BLaER1 (cell line): ENCODE data around the gene HOGA1.

Experiments used
- H3K27ac ChIP-seq: shearing (Covaris generic); formaldehyde crosslinking; 2 replicates; pipeline ENCODE4 v1.8.1; 2022
- H3K27me3 ChIP-seq: shearing (Covaris generic); formaldehyde crosslinking; 2 replicates; pipeline ENCODE4 v1.8.1; 2022
- H3K36me3 ChIP-seq: shearing (Covaris generic); formaldehyde crosslinking; 2 replicates; pipeline ENCODE4 v1.8.1; 2022
- H3K4me1 ChIP-seq: shearing (Covaris generic); formaldehyde crosslinking; 2 replicates; pipeline ENCODE4 v1.8.1; 2022
- H3K4me2 ChIP-seq: shearing (Covaris generic); formaldehyde crosslinking; 2 replicates; pipeline ENCODE4 v1.8.1; 2022
- H3K4me3 ChIP-seq: shearing (Covaris generic); formaldehyde crosslinking; 2 replicates; pipeline ENCODE4 v1.8.1; 2022
- H3K9ac ChIP-seq: shearing (Covaris generic); formaldehyde crosslinking; 2 replicates; pipeline ENCODE4 v1.8.1; 2022
- H3K9me3 ChIP-seq: shearing (Covaris generic); formaldehyde crosslinking; 2 replicates; pipeline ENCODE4 v1.8.1; 2022
- H4K20me1 ChIP-seq: shearing (Covaris generic); formaldehyde crosslinking; 2 replicates; pipeline ENCODE4 v1.8.1; 2022
- Cebpa-rat ChIP-seq: shearing (Covaris generic); IDR thresholded peaks from 2 replicates; pipeline ENCODE4 v1.8.1; 2022

HOGA1 gene

DNA sequence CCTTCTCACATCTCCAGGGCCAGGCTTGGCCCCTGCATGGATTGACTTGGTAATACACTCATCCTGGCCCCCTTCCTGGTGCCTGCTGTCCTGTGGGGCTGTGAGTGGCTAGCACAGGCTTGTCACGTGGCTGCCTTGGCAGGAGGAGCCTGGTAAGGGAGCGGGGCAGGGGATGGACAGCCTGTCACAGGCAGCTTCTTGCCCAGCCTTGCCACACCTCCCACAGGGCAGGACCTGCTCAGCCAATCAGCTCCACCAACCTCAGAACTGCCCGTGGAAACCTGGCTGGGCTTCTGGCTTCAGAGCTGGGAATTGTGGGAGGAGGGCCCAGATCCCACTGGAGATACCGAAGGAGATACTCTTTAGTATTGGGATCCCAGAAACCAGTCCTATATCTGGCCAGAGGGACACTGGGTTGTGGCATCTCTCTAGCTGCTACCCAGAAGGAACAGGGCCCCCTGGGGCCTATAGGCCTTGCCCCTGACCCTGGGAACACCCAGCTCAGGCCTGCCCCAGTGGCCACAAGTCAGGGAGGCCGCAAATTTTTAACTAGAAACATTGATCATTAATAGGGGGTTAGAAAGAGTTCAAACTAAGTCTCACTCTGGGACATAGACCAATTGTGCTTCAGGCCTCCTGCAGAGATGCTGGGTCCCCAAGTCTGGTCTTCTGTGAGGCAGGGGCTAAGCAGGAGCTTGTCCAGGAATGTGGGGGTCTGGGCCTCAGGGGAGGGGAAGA lies at the start of gene HOGA1:
Gene HOGA1, plus strand, starts transcription at position 330 of the 738 bp plus-strand sequence. Its CDS starts 315 bp downstream, at position 645.
- Histone ChIP-seq H3K27ac (no peak within 1 kb of the TSS), H3K4me2 (no peak within 1 kb of the TSS), H4K20me1 (no peaks in the 10 kb centered on the region), H3K4me3 (no peak within 1 kb of the TSS), H3K27me3 (no peaks in the 10 kb centered on the region), H3K9ac (no peak within 1 kb of the TSS), H3K4me1 (no peaks in the 10 kb centered on the region), H3K36me3 (no peaks in the 10 kb centered on the region), H3K9me3 (no peaks in the 10 kb centered on the region)
- TF ChIP-seq Cebpa-rat = no peak

DNA sequence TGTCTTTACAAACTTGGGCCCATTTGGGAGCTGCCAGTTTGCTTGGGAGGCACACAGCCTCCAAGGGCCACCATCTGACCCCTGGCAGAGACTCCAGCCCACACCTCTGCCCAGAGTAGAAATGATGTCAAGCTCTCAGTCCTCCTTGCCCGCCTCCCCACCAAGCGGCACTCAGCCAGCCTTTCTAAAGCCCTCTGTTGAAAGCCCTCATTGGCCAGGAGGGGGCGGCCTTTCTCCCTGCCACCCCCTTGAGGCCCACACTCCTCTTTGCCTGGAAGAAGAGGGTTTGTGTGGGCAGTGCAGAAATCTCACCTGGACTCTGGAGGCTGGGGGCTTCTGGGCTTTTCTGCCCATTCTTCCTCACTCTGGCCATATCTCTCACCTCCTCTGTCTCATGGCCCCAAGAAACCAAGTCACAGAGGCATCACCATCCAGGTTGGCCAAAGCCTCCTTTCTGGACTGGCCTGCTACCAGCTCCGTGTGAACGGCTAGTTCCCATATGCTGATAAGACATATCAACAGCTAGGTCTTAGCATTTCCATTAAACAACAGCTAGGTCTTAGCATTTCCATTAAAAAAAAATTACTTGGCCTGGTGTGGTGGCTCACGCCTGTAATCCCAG lies 49.3 kb upstream of the HOGA1 start:
- no peak overlapping the region for H3K4me2 ChIP-seq
- H3K9ac ChIP-seq = no peak overlapping the region
- TF ChIP-seq Cebpa-rat = no peak

DNA sequence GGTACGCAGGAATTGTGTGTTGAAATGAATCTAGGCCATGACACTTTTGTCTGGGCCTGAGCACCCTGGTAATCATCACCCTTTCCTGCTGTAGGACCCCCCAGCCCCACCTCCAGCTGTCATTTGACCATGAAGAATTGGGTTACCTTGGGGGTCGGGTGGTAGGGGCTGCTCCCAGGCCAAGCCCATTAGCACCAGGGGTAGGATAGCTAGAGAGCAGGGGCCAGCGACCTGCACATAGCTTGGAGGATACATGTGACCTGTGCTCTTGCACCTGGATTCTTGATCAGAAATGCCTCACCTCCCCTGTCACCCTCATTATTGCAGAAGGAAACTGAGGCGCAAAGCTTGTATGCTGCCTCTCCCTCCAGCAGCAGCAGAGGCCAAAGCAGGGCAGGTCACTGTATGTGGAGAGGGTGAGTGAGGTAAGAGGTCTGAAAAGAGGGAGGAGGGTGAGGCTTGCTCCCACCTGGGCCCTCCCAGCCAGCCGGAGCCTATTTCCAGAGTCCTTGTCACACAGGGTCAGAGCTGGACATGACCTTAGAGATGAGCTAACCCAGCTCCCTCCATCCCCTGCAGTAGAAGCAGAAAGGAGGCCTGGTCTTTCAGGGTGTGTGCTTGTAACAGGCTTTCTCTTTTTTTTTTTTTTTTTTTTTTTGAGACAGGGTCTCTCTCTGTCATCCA lies 46.9 kb upstream of the HOGA1 start:
- H3K27me3 ChIP-seq = no peaks in the 10 kb centered on the region
- H3K27ac ChIP-seq = no peak overlapping the region
- no peaks in the 10 kb centered on the region for H3K9me3 ChIP-seq
- no peak overlapping the region for H3K4me2 ChIP-seq
- no peak overlapping the region for H3K9ac ChIP-seq
- H3K36me3 ChIP-seq = no peaks in the 10 kb centered on the region
- H3K4me3 ChIP-seq = no peak overlapping the region
- H3K4me1 ChIP-seq = peaks cover 6% of the 10 kb centered on the region
- no peak for TF ChIP-seq Cebpa-rat
- H4K20me1 ChIP-seq = no peaks in the 10 kb centered on the region

More for the DNA sequence above, 49.3 kb upstream of the HOGA1 start:
- Histone ChIP-seq H3K27ac (no peak overlapping the region), H4K20me1 (no peaks in the 10 kb centered on the region), H3K9me3 (peaks cover under 1% of the 10 kb centered on the region; the same call in 1 of the 2 replicates), H3K4me1 (no peaks in the 10 kb centered on the region), H3K4me3 (no peak overlapping the region), H3K27me3 (no peaks in the 10 kb centered on the region), H3K36me3 (no peaks in the 10 kb centered on the region)

DNA sequence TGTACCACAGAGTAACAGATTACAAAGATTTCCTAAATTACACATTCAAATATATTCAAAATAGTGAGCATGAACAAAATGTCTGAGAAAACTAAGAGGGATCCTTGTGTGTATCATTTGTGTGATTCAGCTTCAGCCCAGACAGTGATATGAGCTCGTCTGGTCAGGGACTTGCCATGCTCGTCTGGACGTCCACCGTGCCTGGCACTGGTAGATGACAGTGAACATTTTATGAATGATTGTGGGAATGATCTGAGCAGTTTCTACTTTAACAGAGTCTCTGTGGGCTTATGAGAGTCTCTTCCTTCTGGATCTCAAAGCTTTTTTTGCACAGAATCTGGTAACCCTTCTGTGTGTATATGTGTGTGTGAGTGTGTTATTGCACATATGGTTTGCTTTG lies 45.8 kb upstream of the HOGA1 start:
- Histone ChIP-seq H3K27me3 (no peaks in the 10 kb centered on the region), H3K27ac (no peak overlapping the region), H3K4me2 (no peak overlapping the region), H3K4me3 (no peak overlapping the region), H3K9ac (no peak overlapping the region), H4K20me1 (no peaks in the 10 kb centered on the region), H3K36me3 (no peaks in the 10 kb centered on the region), H3K9me3 (no peaks in the 10 kb centered on the region), H3K4me1 (peaks cover 17% of the 10 kb centered on the region)
- TF ChIP-seq Cebpa-rat = no peak

DNA sequence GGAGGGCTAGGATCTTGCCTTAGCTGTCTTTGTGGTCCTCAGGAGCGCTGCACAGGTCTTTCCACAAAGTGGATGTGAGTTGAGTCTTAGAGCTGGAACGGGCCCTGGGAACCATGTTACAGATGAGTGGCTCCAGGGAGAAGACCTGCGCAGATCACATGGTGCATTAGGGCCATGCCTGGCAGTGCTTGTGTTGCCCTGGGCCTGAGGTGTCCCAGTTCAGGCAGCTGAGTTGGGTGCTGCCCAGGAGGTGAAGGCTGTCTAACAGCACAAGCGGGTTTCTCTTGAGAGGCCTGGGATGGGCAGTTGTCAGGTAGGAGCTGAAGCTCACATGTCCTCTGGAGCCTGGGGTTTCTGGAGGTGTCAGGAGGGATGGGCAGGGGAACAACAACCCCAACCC lies 45.4 kb upstream of the HOGA1 start:
- H3K9me3 ChIP-seq = no peaks in the 10 kb centered on the region
- no peaks in the 10 kb centered on the region for H4K20me1 ChIP-seq
- H3K27ac ChIP-seq = no peak overlapping the region
- H3K4me1 ChIP-seq = peaks cover 21% of the 10 kb centered on the region
- H3K4me3 ChIP-seq = no peak overlapping the region
- no peak for TF ChIP-seq Cebpa-rat
- H3K9ac ChIP-seq = no peak overlapping the region
- no peak overlapping the region for H3K4me2 ChIP-seq
- H3K36me3 ChIP-seq = no peaks in the 10 kb centered on the region
- H3K27me3 ChIP-seq = no peaks in the 10 kb centered on the region

DNA sequence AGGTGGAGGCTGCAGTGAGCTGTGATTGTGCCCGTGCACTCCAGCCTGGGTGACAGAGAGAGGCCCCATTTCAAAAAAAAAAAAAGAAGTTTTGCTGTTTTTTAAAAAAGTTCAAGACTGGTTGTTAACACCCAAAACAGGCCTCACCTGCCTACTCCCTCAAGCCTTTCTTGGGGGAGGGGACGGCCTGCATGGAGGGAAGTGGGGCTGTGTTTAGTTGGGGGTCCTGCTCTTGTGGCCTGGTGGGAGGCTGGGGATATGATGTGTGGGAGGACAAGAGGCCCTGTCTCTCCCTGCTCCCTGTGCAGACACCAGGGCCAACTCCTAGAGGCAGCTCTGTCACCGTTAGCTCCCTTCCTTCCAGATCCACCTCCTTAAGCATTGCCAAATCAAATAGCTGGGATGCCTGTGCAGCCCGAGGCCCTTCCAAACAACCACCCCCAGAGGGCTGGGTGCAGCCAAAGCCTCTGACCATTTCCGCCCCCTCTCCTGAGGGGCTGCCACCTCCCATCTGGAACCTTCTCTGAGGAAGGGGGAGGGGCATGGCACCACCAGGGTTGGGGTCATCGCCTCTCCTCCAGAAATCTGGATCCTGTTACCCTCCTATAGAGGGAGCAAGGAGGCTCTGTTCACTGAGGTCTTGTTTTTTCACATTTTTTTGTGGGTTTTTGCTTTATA lies 44.5 kb upstream of the HOGA1 start:
- no peak for TF ChIP-seq Cebpa-rat
- Histone ChIP-seq H3K27ac (no peak overlapping the region), H3K4me3 (no peak overlapping the region), H3K4me1 (peaks cover 22% of the 10 kb centered on the region), H3K9ac (no peak overlapping the region), H3K36me3 (no peaks in the 10 kb centered on the region), H3K9me3 (no peaks in the 10 kb centered on the region), H4K20me1 (no peaks in the 10 kb centered on the region), H3K27me3 (no peaks in the 10 kb centered on the region), H3K4me2 (no peak overlapping the region)

DNA sequence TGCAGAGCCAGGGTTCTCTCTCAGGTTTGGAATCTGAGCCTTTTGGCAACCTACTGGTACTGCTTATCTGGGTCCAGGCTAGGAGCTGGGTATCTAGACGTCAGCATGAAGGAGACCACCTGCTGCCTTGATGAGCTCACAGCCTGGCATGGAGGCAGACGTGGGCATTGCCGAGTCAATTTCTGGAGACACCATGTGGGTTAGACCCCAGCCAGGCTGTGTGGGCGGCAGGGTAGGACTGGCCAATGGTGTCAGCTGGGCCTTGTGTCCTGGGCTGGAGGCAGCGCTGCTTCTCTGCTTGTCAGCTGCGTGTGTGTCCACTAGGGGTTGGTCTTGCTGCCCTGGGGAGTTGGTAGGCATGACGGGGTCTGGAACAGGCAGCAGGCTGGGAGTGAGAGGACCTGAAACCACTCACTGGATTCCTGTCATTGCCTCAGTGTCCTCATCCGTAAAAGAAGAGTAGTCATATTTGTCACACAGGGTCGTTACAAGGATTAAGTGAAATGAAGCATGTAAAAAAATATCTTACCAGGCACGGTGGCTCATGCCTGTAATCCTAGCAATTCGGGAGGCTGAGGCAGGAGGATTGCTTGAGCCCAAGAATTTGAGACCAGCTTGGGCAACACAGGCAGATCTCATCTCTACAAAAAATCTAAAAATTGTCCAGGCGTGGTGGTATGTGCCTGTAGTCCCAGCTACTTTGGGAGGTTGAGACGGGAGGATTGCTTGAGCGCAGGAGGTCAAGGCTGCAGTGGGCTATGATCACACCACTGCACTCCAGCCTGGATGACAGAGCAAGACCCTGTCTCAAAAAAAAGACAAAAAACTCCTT lies 43.3 kb upstream of the HOGA1 start:
- Histone ChIP-seq H3K4me2 (no peak overlapping the region), H3K4me3 (no peak overlapping the region), H3K9me3 (no peaks in the 10 kb centered on the region), H3K4me1 (peaks cover 22% of the 10 kb centered on the region), H4K20me1 (no peaks in the 10 kb centered on the region), H3K27ac (no peak overlapping the region), H3K27me3 (no peaks in the 10 kb centered on the region), H3K36me3 (no peaks in the 10 kb centered on the region), H3K9ac (no peak overlapping the region)
- no peak for TF ChIP-seq Cebpa-rat

DNA sequence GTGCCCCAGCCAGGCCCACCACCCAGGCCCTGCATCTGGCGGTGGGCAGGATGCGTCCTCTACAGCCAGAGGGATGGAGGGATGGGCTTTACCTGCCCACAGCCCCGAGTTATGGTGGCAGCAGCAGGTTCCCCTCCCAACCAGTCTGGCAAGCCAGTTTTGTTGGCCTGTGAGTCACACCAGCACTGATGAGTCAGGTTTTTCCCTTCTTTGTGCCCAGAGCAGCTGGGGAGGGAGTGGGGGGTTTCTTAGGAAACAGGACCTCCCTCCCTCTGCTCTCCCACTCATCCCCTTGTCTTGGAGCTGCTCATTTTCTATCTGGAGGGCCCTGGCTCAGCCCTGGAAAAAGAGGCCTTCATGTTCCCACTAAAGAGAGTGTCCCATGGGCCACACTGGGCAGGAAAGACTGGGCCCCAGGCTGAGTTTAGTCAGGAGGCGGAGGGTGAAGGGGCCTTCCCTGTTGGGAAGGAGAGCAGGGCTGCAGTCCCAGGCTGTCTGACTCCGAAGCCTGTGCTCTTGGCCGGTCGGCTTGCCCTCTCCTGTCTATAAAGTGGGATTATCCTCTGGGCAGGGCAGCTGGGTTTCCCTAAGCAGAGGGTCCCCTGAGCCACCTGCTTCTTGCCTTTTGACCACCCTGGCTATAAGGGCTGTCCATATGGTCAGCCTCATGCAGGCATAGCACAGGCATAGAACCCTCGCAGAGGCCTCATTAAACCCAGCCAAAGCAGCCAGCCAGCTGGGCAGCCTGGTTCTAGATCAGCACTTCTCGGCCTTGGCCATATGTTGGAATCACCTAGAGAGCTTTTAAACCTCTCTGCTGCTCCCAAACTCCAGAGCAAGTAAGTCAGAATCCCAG lies 41.8 kb upstream of the HOGA1 start:
- H3K36me3 ChIP-seq = no peaks in the 10 kb centered on the region
- H4K20me1 ChIP-seq = no peaks in the 10 kb centered on the region
- no peak overlapping the region for H3K4me3 ChIP-seq
- no peaks in the 10 kb centered on the region for H3K27me3 ChIP-seq
- H3K9ac ChIP-seq = 0 out of 2 replicates have a peak overlapping the region, but pooled peaks have one; percentile 34
- peak overlapping the region; percentile 58 for H3K4me2 ChIP-seq
- peak overlapping the region; percentile 35; the same call in 1 of the 2 replicates for H3K27ac ChIP-seq
- no peak for TF ChIP-seq Cebpa-rat
- H3K9me3 ChIP-seq = no peaks in the 10 kb centered on the region
- H3K4me1 ChIP-seq = peaks cover 27% of the 10 kb centered on the region
